ENCODE results near the gene DUOX1.

The DUOX1 gene

DNA sequence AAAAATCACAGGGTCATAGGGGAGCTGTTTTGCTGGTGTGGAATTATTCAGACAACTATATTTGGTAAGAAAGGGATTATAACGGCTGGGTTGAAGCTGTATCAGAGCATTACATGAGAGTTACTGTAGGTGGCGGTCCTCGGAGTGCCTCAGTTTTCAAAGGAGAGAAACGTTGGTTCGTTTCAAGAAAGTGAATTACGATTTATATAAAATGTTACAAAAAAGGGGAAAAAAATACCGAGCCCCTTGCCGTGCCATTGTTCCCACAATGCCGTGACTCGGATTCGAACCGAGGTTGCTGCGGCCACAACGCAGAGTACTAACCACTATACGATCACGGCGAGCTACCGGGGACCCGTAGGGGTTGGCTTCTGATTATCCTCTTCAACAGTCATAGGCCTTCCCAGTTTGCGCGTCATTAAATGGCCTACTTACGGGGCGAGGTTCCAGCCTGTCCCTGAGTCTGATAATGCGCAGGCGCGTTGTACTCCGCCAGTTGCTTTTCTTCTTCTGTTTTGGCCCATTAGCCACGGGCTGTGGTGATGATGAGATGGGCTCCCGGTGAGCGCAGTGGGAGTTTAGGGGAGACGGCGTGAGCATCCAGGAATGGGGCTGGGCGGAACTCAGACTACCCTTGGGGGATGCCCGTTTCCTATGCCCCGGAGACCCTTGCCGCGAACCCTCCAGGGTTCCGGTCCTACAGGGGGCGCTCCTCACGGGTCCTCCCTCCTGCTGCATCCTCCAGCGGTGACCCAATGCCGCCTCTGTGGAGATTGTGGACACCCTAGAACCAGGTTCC lies 68.7 kb downstream of the DUOX1 start:
- peak; percentile 98 for DNase-seq

DNA sequence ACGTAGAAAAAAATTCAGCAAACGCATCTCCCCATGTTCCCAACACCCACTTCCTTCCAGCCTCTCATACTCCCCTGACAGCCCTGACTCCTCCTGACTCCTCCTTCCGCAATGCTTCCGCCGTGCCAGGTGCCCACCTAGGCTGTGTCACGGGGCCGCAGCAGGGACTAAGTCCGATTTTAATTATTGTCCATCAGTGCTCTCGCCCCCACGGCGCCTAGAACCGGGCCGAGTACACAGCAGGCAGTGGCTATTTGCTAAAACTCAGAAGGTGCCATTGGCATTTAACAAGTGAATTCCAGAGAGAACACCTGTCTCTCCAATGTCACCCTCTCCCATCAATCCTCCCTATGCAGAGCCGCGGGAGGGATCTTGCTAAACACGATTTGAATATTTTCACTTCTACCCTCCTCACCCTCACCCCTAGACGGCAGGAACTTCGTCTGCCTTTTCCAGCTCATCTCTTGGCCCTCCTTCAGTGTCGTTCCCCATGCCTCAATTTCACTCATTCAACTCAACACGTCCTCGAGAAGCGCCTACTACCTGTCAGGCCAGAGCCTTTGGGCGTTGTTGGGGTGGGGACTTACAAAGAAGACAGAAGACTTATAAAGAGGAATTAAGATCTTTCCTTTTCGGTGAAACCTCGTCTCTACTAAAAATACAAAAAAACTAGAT lies 69.5 kb downstream of the DUOX1 start:
- peak; percentile 50 for DNase-seq

DNA sequence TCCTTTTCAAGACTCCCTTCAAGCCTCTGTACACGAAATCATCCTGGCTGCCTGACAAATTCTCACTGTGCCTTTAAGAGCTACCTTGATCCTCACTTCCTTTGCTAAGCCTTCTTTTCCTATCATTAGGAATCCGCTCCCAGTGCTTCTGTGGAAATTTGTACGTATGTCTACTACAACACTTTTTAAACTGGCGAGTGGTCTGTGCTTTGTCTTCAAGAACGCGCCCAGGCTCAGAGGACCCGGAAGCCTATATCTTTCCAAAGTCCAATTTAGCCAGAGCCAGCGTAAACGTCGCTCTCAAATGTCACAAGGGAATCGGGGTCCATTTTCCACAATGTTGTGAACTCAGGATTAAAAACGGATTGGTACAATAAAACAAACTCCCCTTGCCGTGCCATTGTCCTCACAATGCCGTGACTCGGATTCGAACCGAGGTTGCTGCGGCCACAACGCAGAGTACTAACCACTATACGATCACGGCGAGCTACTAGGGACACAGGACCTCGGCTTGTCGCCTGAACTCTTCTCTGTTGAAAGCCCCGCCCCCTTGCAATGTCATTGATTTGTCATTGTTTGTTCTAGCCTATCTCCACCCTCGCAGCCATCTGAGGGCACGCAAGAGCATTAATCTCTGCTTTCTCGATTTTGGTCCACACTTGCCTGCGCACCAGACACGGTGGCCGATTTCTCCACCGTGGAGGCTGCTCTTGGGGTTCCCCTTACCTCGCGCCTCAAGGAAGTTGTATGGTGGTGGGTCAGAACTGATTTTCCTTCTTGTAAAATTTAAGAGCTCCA lies 70.4 kb downstream of the DUOX1 start:
- peak; percentile 98 for DNase-seq

DNA sequence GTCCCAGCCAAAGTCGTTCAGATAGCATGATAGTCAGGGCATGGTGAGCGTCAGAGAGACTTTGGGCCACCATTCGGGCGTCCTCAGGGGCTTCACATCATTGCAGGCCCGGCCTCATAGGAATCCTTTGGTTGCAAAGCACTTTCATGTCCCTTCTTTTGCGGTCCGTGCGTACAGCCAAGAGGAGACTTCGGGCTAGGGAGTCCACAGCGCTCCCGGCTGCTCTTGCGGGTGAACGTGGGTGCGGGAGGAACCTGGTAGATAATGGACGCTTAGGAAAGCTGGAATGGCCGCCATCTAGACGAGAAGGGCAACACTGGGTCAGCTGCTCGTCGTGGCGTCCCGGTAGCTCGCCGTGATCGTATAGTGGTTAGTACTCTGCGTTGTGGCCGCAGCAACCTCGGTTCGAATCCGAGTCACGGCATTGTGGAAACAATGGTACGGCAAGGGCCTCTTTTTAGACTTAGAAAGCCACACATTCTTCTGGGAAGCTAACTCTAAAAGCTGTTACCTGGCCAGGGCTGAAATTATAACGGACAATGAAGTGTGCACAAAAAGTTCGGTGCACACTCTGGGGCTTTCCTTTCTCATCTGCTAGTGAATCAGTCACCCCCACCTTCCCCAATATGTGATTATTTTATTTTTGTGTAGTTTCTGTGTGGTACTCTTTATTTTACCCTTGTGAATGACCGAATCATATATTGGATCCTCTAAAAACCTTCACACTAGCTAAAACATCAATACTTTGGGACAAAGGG lies 71.2 kb downstream of the DUOX1 start:
- peak; percentile 86 for DNase-seq

DNA sequence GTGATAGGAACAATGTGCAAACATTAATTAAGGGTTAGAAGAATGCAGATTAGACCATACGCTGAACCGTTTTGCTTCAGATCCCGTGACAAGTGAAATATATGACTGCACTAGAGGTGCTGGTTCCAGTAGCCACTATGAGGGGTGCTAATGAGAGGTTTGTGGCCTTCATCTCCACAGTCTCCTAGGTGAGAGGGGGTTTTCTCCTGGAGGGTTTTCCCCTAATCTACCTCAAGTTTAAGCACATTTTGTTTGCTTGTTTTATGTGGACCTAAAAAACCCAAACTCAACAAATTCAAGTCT lies 71.7 kb downstream of the DUOX1 start:
- peak; percentile 40 for DNase-seq

DNA sequence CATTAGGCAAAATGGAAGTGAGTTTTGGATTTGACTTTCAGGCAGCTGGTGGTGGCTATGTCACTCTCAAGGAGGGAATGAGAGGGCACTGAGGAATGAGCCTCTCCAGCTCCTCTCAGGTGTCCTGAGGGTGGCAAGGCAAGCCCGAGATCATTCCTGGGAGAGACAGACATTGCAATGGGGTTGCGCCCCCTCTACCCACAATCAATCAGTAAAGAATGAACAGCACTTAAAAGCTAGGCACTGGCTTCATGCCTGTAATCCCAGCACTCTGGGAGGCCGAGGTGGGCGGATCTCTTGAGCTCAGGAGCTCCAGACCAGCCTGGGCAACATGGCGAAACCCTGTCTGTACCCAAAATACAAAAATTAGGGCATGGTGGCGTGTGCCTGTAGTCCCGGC lies 72.1 kb downstream of the DUOX1 start:
- no peak for DNase-seq

DNA sequence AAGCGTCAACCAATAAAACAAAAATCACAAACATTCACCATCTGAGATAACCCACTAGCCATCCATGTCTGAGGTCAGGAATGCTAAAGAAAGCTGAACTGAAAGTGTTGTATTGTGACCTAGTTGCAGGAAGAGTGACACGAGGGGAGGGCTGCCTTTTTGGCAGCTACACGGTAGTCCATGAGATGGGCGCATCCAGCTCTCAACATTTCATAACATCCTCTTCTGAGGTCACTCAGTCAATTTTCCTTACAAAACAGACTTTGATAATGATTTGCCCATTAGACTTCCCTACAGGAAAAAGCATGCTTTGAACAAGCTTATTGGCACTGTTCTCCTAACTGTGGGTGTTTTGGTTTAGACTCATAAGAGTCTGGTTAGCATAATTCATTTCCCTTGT lies 73.4 kb downstream of the DUOX1 start:
- no peak for DNase-seq

DNA sequence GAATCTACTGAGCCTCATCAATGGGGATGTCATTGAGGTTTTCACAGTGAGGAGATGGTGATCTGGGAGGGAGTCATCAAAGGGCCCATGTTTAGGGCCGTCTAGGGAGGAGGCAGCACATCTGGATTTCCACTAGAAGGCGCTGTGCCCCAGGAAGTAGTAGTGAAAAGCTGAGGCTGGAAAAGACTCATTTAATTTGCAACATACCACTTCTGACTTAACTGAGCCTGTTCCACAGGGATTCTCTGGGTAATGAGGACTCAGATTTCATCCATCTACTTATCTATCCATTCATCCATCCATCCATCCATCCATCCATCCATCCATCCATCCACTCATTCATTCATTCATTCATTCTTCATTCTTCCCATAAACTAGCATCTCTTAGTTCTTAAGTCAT lies 75.4 kb downstream of the DUOX1 start:
- DNase-seq = peak; percentile 68

DNA sequence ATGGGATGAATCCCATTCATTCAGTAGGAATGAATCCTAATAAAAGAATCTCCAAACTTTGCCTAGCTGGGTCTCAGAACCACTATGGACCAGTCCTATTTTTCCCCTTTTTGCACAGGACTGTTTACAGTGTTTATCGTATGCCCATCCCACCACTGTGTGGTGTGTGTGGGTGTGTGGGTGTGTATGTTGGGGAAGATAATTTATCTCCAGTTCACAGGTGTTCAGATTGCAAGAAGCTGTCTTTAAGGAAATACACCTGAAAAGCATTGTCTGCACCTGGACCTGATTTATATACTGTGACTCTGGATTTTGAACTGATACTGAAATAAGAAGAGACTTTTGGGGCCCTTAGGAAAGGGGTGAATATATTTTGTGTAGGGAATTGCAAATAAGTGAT lies 82.7 kb downstream of the DUOX1 start:
- DNase-seq = no peak
